ENCODE results near the gene GGNBP2. TPM values are rescaled to one million over a fixed set of nuclear protein-coding genes. Genes with fewer than 3 reads are reported as not detected.
A peak's percentile ranks its signal among the peaks of the same experiment; 100 is the strongest.

The GGNBP2 gene
- polyA plus RNA-seq, 3 donors: 22.3 to 89.5 (median 31.5) TPM

GRCh38 chr17:36614933-36615332, 70.2 kb downstream of the GGNBP2 start:
- Histone ChIP-seq H3K4me3 (replicated peaks in 1 of 3; ENCODE audit: low read depth in 2 of 3, low read length in 3 of 3) (no peak overlapping the region), H3K27ac (ENCODE audit: low read depth in 1 of 2, low read length in 2 of 2) (no peak overlapping the region), H3K4me1 (ENCODE audit: control insufficient read depth in 1 of 2, insufficient read depth in 2 of 2, low read length in 2 of 2) (no peaks in the 10 kb centered on the region), H3K4me2 (replicated peaks; ENCODE audit: extremely low read depth, low read length, poor library complexity, severe bottlenecking) (no peak overlapping the region), H3K36me3 (replicated peaks in 1 of 2; ENCODE audit: control insufficient read depth in 1 of 2, insufficient read depth in 2 of 2, low read length in 2 of 2) (no peaks in the 10 kb centered on the region), H3K79me2 (ENCODE audit: insufficient read depth, low read length) (no peaks in the 10 kb centered on the region), H2AFZ (ENCODE audit: insufficient read depth, low read depth, low read length, poor library complexity, severe bottlenecking) (no peak overlapping the region), H3K9ac (ENCODE audit: insufficient read depth, low read length, poor library complexity, severe bottlenecking) (no peak overlapping the region), H3K27me3 (ENCODE audit: control insufficient read depth in 2 of 2, insufficient read depth in 2 of 2, low read length in 2 of 2) (no peaks in the 10 kb centered on the region), H4K20me1 (ENCODE audit: insufficient read depth, low read length) (no peaks in the 10 kb centered on the region), H3K9me3 (replicated peaks in 1 of 2; ENCODE audit: control insufficient read depth in 1 of 2, insufficient read depth in 1 of 2, low read length in 2 of 2) (no peaks in the 10 kb centered on the region)
- H3K36me3 Mint-ChIP-seq: no peaks in the 10 kb centered on the region
- no CpG with 5 or more reads among the region's 5 CpGs for WGBS (ENCODE audit: insufficient coverage)
- no peak overlapping the region for H3K4me3 Mint-ChIP-seq
- DNase-seq: no peak
- TF ChIP-seq, protein P1, sequence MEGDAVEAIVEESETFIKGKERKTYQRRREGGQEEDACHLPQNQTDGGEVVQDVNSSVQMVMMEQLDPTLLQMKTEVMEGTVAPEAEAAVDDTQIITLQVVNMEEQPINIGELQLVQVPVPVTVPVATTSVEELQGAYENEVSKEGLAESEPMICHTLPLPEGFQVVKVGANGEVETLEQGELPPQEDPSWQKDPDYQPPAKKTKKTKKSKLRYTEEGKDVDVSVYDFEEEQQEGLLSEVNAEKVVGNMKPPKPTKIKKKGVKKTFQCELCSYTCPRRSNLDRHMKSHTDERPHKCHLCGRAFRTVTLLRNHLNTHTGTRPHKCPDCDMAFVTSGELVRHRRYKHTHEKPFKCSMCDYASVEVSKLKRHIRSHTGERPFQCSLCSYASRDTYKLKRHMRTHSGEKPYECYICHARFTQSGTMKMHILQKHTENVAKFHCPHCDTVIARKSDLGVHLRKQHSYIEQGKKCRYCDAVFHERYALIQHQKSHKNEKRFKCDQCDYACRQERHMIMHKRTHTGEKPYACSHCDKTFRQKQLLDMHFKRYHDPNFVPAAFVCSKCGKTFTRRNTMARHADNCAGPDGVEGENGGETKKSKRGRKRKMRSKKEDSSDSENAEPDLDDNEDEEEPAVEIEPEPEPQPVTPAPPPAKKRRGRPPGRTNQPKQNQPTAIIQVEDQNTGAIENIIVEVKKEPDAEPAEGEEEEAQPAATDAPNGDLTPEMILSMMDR (IDR thresholded peaks at IDR 0.05): no peak
- no peaks in the 10 kb centered on the region for H3K9me3 Mint-ChIP-seq
- intact Hi-C loops (cut with micrococcal nuclease): no loop called here
- peaks cover 0 to 6% (median 0%) of the 10 kb centered on the region in 3 donors for H3K27me3 Mint-ChIP-seq (ENCODE audit: low read depth in 3 of 3)
- H3K4me1 Mint-ChIP-seq: peaks cover 3% of the 10 kb centered on the region
- no peak overlapping the region for H3K27ac Mint-ChIP-seq

DNA sequence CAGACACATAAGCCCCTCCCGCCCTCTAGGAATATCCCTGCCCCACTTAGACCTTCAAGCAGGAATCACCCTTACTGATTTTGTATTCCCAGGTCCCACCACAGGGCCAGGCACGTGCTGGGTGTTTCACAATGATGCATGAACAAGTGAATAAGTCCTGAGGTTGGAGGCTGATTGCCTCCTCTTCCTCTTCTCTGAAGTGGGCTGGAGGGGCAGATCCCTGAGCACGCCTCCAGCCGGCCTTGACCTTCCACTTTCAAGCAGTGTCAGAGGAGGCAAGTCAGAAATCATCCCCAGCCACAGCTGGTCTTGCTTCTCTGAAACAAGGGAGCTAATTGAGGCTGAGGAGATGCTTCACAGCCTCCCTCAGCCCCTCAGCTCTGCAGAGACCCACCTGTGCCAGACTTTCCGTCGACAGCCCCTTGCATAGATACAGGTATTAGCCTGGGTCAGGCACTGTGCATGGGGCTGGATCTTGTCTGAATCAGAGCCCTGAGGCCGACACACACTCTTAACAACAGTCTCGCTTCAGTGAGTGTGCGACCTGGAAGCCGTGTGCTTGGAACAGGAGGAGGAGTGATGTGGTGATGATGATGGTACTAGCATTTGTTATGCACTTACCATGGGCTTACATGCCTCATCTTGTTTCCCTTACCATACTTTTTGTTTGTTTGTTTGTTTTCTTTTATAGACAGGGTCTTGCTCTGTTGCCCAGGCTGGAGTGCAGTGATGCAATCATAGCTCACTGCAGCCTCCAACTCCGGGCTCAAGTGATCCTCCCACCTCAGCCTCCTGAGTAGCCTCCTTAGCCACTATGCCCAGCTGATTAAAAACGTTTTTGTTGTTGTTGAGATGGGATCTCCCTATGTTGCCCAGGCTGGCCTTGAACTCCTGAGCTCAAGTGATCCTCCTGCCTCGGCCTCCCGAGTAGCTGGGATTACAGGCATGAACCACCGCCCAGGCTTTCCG, 71.6 kb downstream of the GGNBP2 start:
- peak overlapping the region in 1 of 7 donors; percentile 23 for H3K27ac Mint-ChIP-seq
- peaks cover 0 to 6% (median 0%) of the 10 kb centered on the region in 3 donors for H3K27me3 Mint-ChIP-seq (ENCODE audit: low read depth in 3 of 3)
- WGBS (ENCODE audit: insufficient coverage): 98% methylated on average over 7 of the region's 16 CpGs

More for the DNA sequence above, 71.6 kb downstream of the GGNBP2 start:
- H3K27ac ChIP-seq (ENCODE audit: low read depth in 1 of 2, low read length in 2 of 2): no peak overlapping the region
- H2AFZ ChIP-seq (ENCODE audit: insufficient read depth, low read depth, low read length, poor library complexity, severe bottlenecking): no peak overlapping the region
- no peak for DNase-seq
- intact Hi-C loops (cut with micrococcal nuclease): no loop called here
- H3K27me3 ChIP-seq (ENCODE audit: control insufficient read depth in 2 of 2, insufficient read depth in 2 of 2, low read length in 2 of 2): no peaks in the 10 kb centered on the region
- no peak overlapping the region for H3K9ac ChIP-seq (ENCODE audit: insufficient read depth, low read length, poor library complexity, severe bottlenecking)
- H3K4me1 ChIP-seq (ENCODE audit: control insufficient read depth in 1 of 2, insufficient read depth in 2 of 2, low read length in 2 of 2): no peaks in the 10 kb centered on the region
- H3K79me2 ChIP-seq (ENCODE audit: insufficient read depth, low read length): no peaks in the 10 kb centered on the region
- Mint-ChIP-seq H3K4me3 (no peak overlapping the region), H3K9me3 (peaks cover 0 to 3% (median 0%) of the 10 kb centered on the region in 7 donors), H3K4me1 (peaks cover 3% of the 10 kb centered on the region), H3K36me3 (no peaks in the 10 kb centered on the region)
- H3K36me3 ChIP-seq (replicated peaks in 1 of 2; ENCODE audit: control insufficient read depth in 1 of 2, insufficient read depth in 2 of 2, low read length in 2 of 2): no peaks in the 10 kb centered on the region
- TF ChIP-seq, protein P1 (IDR thresholded peaks at IDR 0.05): no peak
- no peak overlapping the region for H3K4me2 ChIP-seq (replicated peaks; ENCODE audit: extremely low read depth, low read length, poor library complexity, severe bottlenecking)
- H4K20me1 ChIP-seq (ENCODE audit: insufficient read depth, low read length): no peaks in the 10 kb centered on the region
- H3K4me3 ChIP-seq (replicated peaks in 1 of 3; ENCODE audit: low read depth in 2 of 3, low read length in 3 of 3): no peak overlapping the region
- no peaks in the 10 kb centered on the region for H3K9me3 ChIP-seq (replicated peaks in 1 of 2; ENCODE audit: control insufficient read depth in 1 of 2, insufficient read depth in 1 of 2, low read length in 2 of 2)

All from CD14-positive monocyte (primary cell).